ENCODE results near the gene BPIFB4.

The BPIFB4 gene

GRCh38 chr20:33132513-33133372 is 53.3 kb downstream of the BPIFB4 start:
- no peak for DNase-seq
- no peaks in the 10 kb centered on the region for H3K4me1 ChIP-seq
- no peak overlapping the region for H3K4me3 ChIP-seq (ENCODE audit: low read depth, low read length)
- no peak for TF ChIP-seq CTCF (IDR thresholded peaks at IDR 0.05; ENCODE audit: low read depth, low read length)
- H3K9me3 ChIP-seq: no peaks in the 10 kb centered on the region
- H3K36me3 ChIP-seq: no peaks in the 10 kb centered on the region
- H3K27me3 ChIP-seq: peaks cover 2% of the 10 kb centered on the region; the same call in 1 of the 2 replicates

- no peaks in the 10 kb centered on the region for H3K36me3 ChIP-seq
- no peak for TF ChIP-seq CTCF (IDR thresholded peaks at IDR 0.05; ENCODE audit: low read depth, low read length)
Measured at GRCh38 chr20:33133373-33133941, 54.0 kb downstream of the BPIFB4 start.

GRCh38 chr20:33137195-33137594 is 57.8 kb downstream of the BPIFB4 start:
- no peaks in the 10 kb centered on the region for H3K27me3 ChIP-seq
- TF ChIP-seq CTCF (IDR thresholded peaks at IDR 0.05; ENCODE audit: low read depth, low read length): no peak
- H3K4me3 ChIP-seq (ENCODE audit: low read depth, low read length): no peak overlapping the region
- H3K9me3 ChIP-seq: no peaks in the 10 kb centered on the region
- DNase-seq: no peak
- H3K36me3 ChIP-seq: no peaks in the 10 kb centered on the region
- no peaks in the 10 kb centered on the region for H3K4me1 ChIP-seq

More at GRCh38 chr20:33133373-33133941, 54.0 kb downstream of the BPIFB4 start:
- Histone ChIP-seq H3K9me3 (no peaks in the 10 kb centered on the region), H3K27me3 (no peaks in the 10 kb centered on the region), H3K4me1 (no peaks in the 10 kb centered on the region), H3K4me3 (ENCODE audit: low read depth, low read length) (no peak overlapping the region)
- DNase-seq: no peak

- no peak for TF ChIP-seq CTCF (IDR thresholded peaks at IDR 0.05; ENCODE audit: low read depth, low read length)
- DNase-seq: no peak
- H3K27me3 ChIP-seq: no peaks in the 10 kb centered on the region
- H3K4me1 ChIP-seq: no peaks in the 10 kb centered on the region
- H3K4me3 ChIP-seq (ENCODE audit: low read depth, low read length): no peak overlapping the region
- no peaks in the 10 kb centered on the region for H3K36me3 ChIP-seq
- no peaks in the 10 kb centered on the region for H3K9me3 ChIP-seq
Measured at GRCh38 chr20:33139467-33139866, 60.0 kb downstream of the BPIFB4 start.

GRCh38 chr20:33145521-33145920 is 66.1 kb downstream of the BPIFB4 start:
- no peaks in the 10 kb centered on the region for H3K4me1 ChIP-seq
- H3K36me3 ChIP-seq: no peaks in the 10 kb centered on the region
- no peak overlapping the region for H3K4me3 ChIP-seq (ENCODE audit: low read depth, low read length)
- no peaks in the 10 kb centered on the region for H3K9me3 ChIP-seq
- H3K27me3 ChIP-seq: peaks cover 2% of the 10 kb centered on the region; the same call in 1 of the 2 replicates
- DNase-seq: no peak
- TF ChIP-seq CTCF (IDR thresholded peaks at IDR 0.05; ENCODE audit: low read depth, low read length): no peak

- no peak for TF ChIP-seq CTCF (IDR thresholded peaks at IDR 0.05; ENCODE audit: low read depth, low read length)
- no peak for DNase-seq
Measured at GRCh38 chr20:33147299-33147698, 67.9 kb downstream of the BPIFB4 start.

More at GRCh38 chr20:33147299-33147698, 67.9 kb downstream of the BPIFB4 start:
- Histone ChIP-seq H3K9me3 (no peaks in the 10 kb centered on the region), H3K4me1 (no peaks in the 10 kb centered on the region), H3K27me3 (peaks cover 11% of the 10 kb centered on the region; the same call in 1 of the 2 replicates), H3K36me3 (no peaks in the 10 kb centered on the region), H3K4me3 (ENCODE audit: low read depth, low read length) (no peak overlapping the region)
